H9 (cell line): Measurements from ENCODE around the gene DUOX2. TPM values are rescaled to one million over a fixed set of nuclear protein-coding genes. Genes with fewer than 3 reads are reported as not detected.

ENCODE experiments used
- DNase-seq: peaks from one replicate; pipeline ENCODE4 v3.0.0-alpha.2; 2017
- H2AFZ ChIP-seq: one replicate; pipeline ENCODE4 v1.6.1; 2013; ENCODE audit warnings: mild to moderate bottlenecking, low read length, control low read depth, moderate library complexity
- H2AK5ac ChIP-seq: 2 replicates; pipeline ENCODE4 v1.6.1; 2013; ENCODE audit warnings: low read length, control low read depth, mixed read lengths; ENCODE audit not compliant: insufficient read length
- H2BK120ac ChIP-seq: one replicate; pipeline ENCODE4 v1.6.1; 2013; ENCODE audit warnings: low read depth, mild to moderate bottlenecking, low read length, control low read depth, inconsistent platforms; ENCODE audit not compliant: poor library complexity, severe bottlenecking
- H2BK12ac ChIP-seq: 2 replicates; pipeline ENCODE4 v1.6.1; 2013; ENCODE audit warnings: low read length, control low read depth, mixed read lengths, low read depth; ENCODE audit not compliant: insufficient read length
- H2BK15ac ChIP-seq: 2 replicates; pipeline ENCODE4 v1.6.1; 2013; ENCODE audit warnings: low read depth, low read length, control low read depth
- H2BK20ac ChIP-seq: one replicate; pipeline ENCODE4 v1.6.1; 2013; ENCODE audit warnings: low read depth, mild to moderate bottlenecking, low read length, control low read depth, inconsistent platforms; ENCODE audit not compliant: poor library complexity, severe bottlenecking
- H2BK5ac ChIP-seq: 2 replicates; pipeline ENCODE4 v1.6.1; 2013; ENCODE audit warnings: low read length, control low read depth, mixed read lengths; ENCODE audit not compliant: insufficient read length
- H3K14ac ChIP-seq: 2 replicates; pipeline ENCODE4 v1.6.1; 2013; ENCODE audit warnings: low read length, control low read depth; ENCODE audit not compliant: insufficient read depth
- H3K18ac ChIP-seq: 2 replicates; pipeline ENCODE4 v1.6.1; 2013; ENCODE audit warnings: low read depth, mild to moderate bottlenecking, mixed read lengths, low read length, control low read depth; ENCODE audit not compliant: insufficient read length
- H3K23ac ChIP-seq: 2 replicates; pipeline ENCODE4 v1.6.1; 2013; ENCODE audit warnings: low read length, control low read depth, mixed read lengths, low read depth; ENCODE audit not compliant: insufficient read length
- H3K23me2 ChIP-seq: 2 replicates; pipeline ENCODE4 v1.6.1; 2013; ENCODE audit warnings: low read depth, mild to moderate bottlenecking, mixed read lengths, low read length, control low read depth; ENCODE audit not compliant: insufficient read length, poor library complexity, severe bottlenecking
- H3K27ac ChIP-seq: 2 replicates; pipeline ENCODE4 v1.5.1; 2013; ENCODE audit warnings: low read length, control low read depth, mixed read lengths, low read depth; ENCODE audit not compliant: insufficient read length
- H3K27me3 ChIP-seq: 2 replicates; pipeline ENCODE4 v1.6.1; 2013; ENCODE audit warnings: low read length, control low read depth, inconsistent platforms; ENCODE audit not compliant: insufficient read depth
- H3K4ac ChIP-seq: 2 replicates; pipeline ENCODE4 v1.6.1; 2013; ENCODE audit warnings: low read depth, mild to moderate bottlenecking, control low read depth, inconsistent platforms, low read length, moderate library complexity
- H3K4me1 ChIP-seq: 2 replicates; pipeline ENCODE4 v1.6.1; 2013; ENCODE audit warnings: low read length, control low read depth, inconsistent platforms; ENCODE audit not compliant: insufficient read depth
- H3K4me2 ChIP-seq: 2 replicates; pipeline ENCODE4 v1.6.1; 2013; ENCODE audit warnings: low read length, control low read depth, mixed read lengths; ENCODE audit not compliant: insufficient read length, insufficient read depth
- H3K56ac ChIP-seq: 2 replicates; pipeline ENCODE4 v1.6.1; 2013; ENCODE audit warnings: low read depth, mild to moderate bottlenecking, mixed read lengths, low read length, control low read depth; ENCODE audit not compliant: insufficient read length
- H3K79me1 ChIP-seq: 2 replicates; pipeline ENCODE4 v1.6.1; 2013; ENCODE audit warnings: low read depth, mild to moderate bottlenecking, moderate library complexity, low read length, control low read depth, inconsistent platforms; ENCODE audit not compliant: insufficient read depth, poor library complexity, severe bottlenecking
- H3K79me2 ChIP-seq: 2 replicates; pipeline ENCODE4 v1.6.1; 2013; ENCODE audit warnings: low read length, control low read depth, inconsistent platforms; ENCODE audit not compliant: insufficient read depth
- H3K9ac ChIP-seq: 2 replicates; pipeline ENCODE4 v1.6.1; 2013; ENCODE audit warnings: low read length, control low read depth, mixed read lengths; ENCODE audit not compliant: insufficient read length; ENCODE audit errors: extremely low read depth
- H3K9me3 ChIP-seq: one replicate; pipeline ENCODE4 v1.6.1; 2013; ENCODE audit warnings: low read depth, low read length, inconsistent platforms; ENCODE audit not compliant: control insufficient read depth
- H3T11ph ChIP-seq: one replicate; pipeline ENCODE4 v1.6.1; 2013; ENCODE audit warnings: mild to moderate bottlenecking, low read length, control low read depth, inconsistent platforms
- H4K20me1 ChIP-seq: one replicate; pipeline ENCODE4 v1.6.1; 2013; ENCODE audit not compliant: control insufficient read depth, insufficient read length, insufficient read depth
- H4K5ac ChIP-seq: 2 replicates; pipeline ENCODE4 v1.6.1; 2013; ENCODE audit warnings: low read depth, mild to moderate bottlenecking, mixed read lengths, low read length, control low read depth; ENCODE audit not compliant: insufficient read length
- H4K8ac ChIP-seq: replicated peaks from 2 replicates; pipeline ENCODE4 v1.6.1; 2013; ENCODE audit warnings: low read length, control low read depth, mixed read lengths, low read depth; ENCODE audit not compliant: insufficient read length
- H4K91ac ChIP-seq: 2 replicates; pipeline ENCODE4 v1.6.1; 2013; ENCODE audit warnings: low read depth, mild to moderate bottlenecking, moderate library complexity, mixed read lengths, low read length, control low read depth; ENCODE audit not compliant: insufficient read length
- H3K27ac Mint-ChIP-seq, 3 experiments: 2 replicates in 2 of 3; 3 replicates in 1 of 3; pipeline ENCODE4 v1.8.0; 2020 to 2021; ENCODE audit warnings: mixed read lengths in 3 of 3, mild to moderate bottlenecking in 1 of 3, moderate library complexity in 1 of 3
- H3K27me3 Mint-ChIP-seq: 2 replicates; pipeline ENCODE4 v1.8.0; 2021; ENCODE audit warnings: low read depth, mild to moderate bottlenecking, moderate library complexity, mixed read lengths
- H3K36me3 Mint-ChIP-seq, 3 experiments: 2 replicates in 2 of 3; 3 replicates in 1 of 3; pipeline ENCODE4 v1.8.0; 2020 to 2021; ENCODE audit warnings: low read depth in 3 of 3, mixed read lengths in 3 of 3; ENCODE audit not compliant: insufficient read depth in 1 of 3
- H3K4me1 Mint-ChIP-seq, 2 experiments: 2 replicates each; pipeline ENCODE4 v1.8.0; 2020; ENCODE audit warnings: mixed read lengths in 2 of 2
- H3K4me3 Mint-ChIP-seq, 2 experiments: 2 replicates in 1 of 2; 3 replicates in 1 of 2; pipeline ENCODE4 v1.8.0; 2020 to 2021; ENCODE audit warnings: mild to moderate bottlenecking in 2 of 2, mixed read lengths in 2 of 2, moderate library complexity in 1 of 2
- H3K9me3 Mint-ChIP-seq, 2 experiments: 2 replicates in 1 of 2; 3 replicates in 1 of 2; pipeline ENCODE4 v1.8.0; 2020; ENCODE audit warnings: mild to moderate bottlenecking in 2 of 2, mixed read lengths in 2 of 2, moderate library complexity in 1 of 2
- CTCF ChIP-seq: fragments of 200-600 bp; sonication (generic); conservative IDR thresholded peaks from 3 replicates; pipeline ENCODE4 v1.8.0; 2021; ENCODE audit warnings: antibody characterized with exemption, mild to moderate bottlenecking
- WGBS: extraction: QIAGEN DNeasy Blood & Tissue Kit; methylation state at CpG from one replicate; pipeline ENCODE4 v1.1.7; 2013; ENCODE audit warnings: missing lambda C conversion rate, low lambda C conversion rate, mixed read lengths; ENCODE audit not compliant: insufficient read length; ENCODE audit errors: extremely low coverage; 5-methylcytosine and 5-hydroxymethylcytosine counted together
- total RNA-seq: library from RNA; stranded (reverse); gene quantifications from 2 replicates; pipeline ENCODE4 v1.2.1, GENCODE V29; 2021

The DUOX2 gene
- total RNA-seq, 1 experiment from 2014 or later, result 0.42 TPM

- Histone ChIP-seq H2BK5ac (no peak overlapping the region), H3K4ac (no peak overlapping the region), H4K91ac (no peak overlapping the region), H3K23ac (no peak overlapping the region), H3K14ac (no peak overlapping the region), H2BK20ac (no peak overlapping the region), H3K79me2 (no peaks in the 10 kb centered on the region), H2BK15ac (no peak overlapping the region), H3K9me3 (no peaks in the 10 kb centered on the region), H3T11ph (no peak overlapping the region), H3K18ac (no peak overlapping the region), H2BK12ac (no peak overlapping the region), H3K56ac (no peak overlapping the region), H3K4me2 (no peak overlapping the region), H3K23me2 (no peaks in the 10 kb centered on the region), H4K8ac (no peak overlapping the region), H2AK5ac (no peak overlapping the region), H3K27me3 (no peaks in the 10 kb centered on the region; the same call in 1 of the 2 replicates), H4K5ac (no peak overlapping the region), H3K4me1 (no peaks in the 10 kb centered on the region; the same call in 1 of the 2 replicates), H2AFZ (no peak overlapping the region), H3K9ac (no peak overlapping the region), H3K27ac (no peak overlapping the region), H3K79me1 (no peaks in the 10 kb centered on the region), H4K20me1 (no peaks in the 10 kb centered on the region), H2BK120ac (no peak overlapping the region)
- H3K27ac Mint-ChIP-seq, result no peak overlapping the region
- no CpG with 5 or more reads among the region's 11 CpGs for WGBS
- DNase-seq, result no peak
- H3K4me1 Mint-ChIP-seq, result peaks cover 2 to 4% of the 10 kb centered on the region in 2 experiments; a peak in 3 of 4 replicates
- TF ChIP-seq CTCF, result no peak
- H3K36me3 Mint-ChIP-seq, result no peaks in the 10 kb centered on the region
- peaks cover 25% of the 10 kb centered on the region for H3K27me3 Mint-ChIP-seq
- H3K9me3 Mint-ChIP-seq, result no peaks in the 10 kb centered on the region; a peak in 1 of 5 replicates
- no peak overlapping the region for H3K4me3 Mint-ChIP-seq
Measured at GRCh38 chr15:45143946-45144345, 30.0 kb upstream of the DUOX2 start.
